GM19438 (cell line): ENCODE results near the gene TTC33.
"Not testable (repeated sequence)": the region's sequence is repeated elsewhere in the genome, so short reads cannot be mapped to it uniquely, and the experiment has no call there.

Source experiments
- ATAC-seq: cut with Tn5 transposase; IDR thresholded peaks from one replicate; pipeline ENCODE4 v1.9.1; 2021; ENCODE audit warnings: low read depth; ENCODE audit not compliant: unreplicated experiment

TTC33 gene

GRCh38 chr5:40722497-40722911, 33.3 kb downstream of the TTC33 start:
- not testable (repeated sequence) for ATAC-seq

GRCh38 chr5:40720069-40720468, 35.7 kb downstream of the TTC33 start:
- ATAC-seq: no peak

DNA sequence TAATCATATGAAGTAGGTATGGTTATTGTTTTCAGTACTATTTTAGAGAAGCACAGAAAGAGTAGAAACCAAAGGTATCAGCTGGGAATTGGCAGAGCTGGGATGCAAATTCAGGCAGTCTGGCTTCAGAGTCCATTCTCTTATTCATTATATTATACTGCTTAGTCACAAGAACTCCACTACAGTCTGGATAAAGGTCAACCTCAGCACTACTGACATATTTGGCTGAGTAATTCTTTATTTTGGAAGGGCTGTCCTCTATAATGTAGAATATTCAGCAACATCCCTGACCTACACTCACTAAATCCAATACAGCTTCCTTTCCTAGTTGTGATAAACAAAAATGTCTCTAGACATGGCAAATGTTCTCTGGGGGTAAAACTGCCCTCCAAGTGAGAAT, 38.5 kb downstream of the TTC33 start:
- no peak for ATAC-seq

GRCh38 chr5:40716590-40716989, 39.2 kb downstream of the TTC33 start:
- no peak for ATAC-seq

DNA sequence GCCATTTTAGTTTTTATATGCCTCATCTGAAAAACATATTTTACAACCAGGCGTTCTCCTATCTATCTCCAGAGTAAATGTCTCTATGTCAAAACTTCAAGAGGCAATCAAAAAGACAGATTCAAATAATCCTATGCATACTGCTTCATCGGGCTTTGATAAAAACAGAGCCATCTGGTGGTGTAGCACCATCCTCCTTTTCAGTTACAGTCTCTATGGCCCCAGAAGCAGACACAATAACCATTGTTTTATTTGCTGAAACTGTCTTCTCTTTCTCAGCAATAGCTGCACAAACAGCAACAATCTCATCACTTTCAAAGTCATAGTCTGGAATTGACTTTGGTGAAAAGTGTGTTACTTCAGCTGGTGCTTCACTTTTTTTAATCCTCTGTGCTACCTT, 39.8 kb downstream of the TTC33 start:
- ATAC-seq: no peak

- no peak for ATAC-seq
Observed at GRCh38 chr5:40714001-40714400, 41.8 kb downstream of the TTC33 start.

DNA sequence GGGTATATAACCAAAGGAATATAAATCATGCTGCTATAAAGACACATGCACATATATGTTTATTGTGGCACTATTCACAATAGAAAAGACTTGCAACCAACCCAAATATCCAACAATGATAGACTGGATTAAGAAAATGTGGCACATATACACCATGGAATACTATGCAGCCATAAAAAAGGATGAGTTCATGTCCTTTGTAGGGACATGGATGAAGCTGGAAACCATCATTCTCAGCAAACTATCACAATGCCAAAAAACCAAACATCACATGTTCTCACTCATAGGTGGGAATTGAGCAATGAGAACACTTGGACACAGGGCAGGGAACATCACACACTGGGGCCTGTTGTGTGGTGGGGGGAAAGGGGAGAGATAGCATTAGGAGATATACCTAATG, 45.2 kb downstream of the TTC33 start:
- ATAC-seq: not testable (repeated sequence)

GRCh38 chr5:40705484-40705883, 50.3 kb downstream of the TTC33 start:
- ATAC-seq: not testable (repeated sequence)

GRCh38 chr5:40702027-40702426, 53.7 kb downstream of the TTC33 start:
- ATAC-seq: not testable (repeated sequence)

- no peak for ATAC-seq
Observed at GRCh38 chr5:40700116-40700782, 55.5 kb downstream of the TTC33 start.

DNA sequence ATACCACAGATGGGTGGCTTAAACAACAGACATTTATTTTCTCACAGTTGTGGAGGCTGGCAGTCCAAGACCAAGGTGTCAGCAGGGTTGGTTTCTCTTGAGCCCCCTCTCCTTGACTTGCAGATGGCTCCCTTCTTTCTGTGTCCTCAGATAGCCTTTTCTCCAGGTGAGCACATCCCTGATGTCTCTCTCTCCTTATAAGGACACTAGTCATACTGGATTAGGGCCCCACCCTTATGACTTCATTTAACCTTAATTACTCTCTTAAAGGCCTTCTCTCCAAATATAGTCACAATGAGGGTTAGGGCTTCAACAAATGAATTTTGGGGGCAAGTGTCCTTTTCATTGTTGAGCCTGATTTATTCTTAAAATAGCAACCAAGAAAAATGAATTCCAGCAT, 61.3 kb downstream of the TTC33 start:
- no peak for ATAC-seq

DNA sequence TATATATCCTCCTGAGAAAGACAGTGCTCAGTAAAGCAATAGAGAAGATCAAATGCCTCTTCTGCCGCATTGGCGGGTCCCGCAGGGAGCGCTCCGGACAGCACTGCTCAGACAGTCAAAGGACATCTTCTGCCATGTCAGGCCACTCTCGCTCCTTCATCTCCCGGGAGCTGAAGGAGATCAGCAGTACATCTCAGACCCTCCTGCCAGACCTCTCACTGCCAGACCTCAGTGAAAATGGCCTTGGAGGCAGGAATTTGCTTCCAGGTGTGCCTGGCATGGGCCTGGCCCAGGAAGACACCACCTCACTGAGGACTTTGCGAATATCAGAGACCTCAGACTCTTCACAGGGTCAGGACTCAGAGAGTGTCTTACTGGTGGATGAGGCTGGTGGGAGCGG, 63.9 kb downstream of the TTC33 start:
- ATAC-seq: no peak

DNA sequence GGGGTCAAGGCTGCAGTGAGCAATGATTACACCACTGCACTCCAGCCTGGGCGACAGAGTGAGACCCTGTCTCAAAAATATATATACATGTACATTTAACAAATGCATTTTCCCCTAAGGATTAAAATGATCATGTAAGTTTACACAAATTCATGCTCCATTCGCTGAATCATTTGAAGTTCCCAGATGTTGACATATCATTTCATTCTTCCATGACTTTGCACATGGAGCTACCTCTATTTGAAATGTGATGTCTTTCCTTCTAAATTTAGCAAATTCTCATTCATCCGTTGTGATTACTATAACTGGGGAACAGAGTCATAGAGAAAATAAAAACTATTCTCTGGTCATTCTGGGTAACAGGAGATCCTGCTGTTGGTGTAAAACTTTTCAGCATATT, 65.5 kb downstream of the TTC33 start:
- no peak for ATAC-seq

DNA sequence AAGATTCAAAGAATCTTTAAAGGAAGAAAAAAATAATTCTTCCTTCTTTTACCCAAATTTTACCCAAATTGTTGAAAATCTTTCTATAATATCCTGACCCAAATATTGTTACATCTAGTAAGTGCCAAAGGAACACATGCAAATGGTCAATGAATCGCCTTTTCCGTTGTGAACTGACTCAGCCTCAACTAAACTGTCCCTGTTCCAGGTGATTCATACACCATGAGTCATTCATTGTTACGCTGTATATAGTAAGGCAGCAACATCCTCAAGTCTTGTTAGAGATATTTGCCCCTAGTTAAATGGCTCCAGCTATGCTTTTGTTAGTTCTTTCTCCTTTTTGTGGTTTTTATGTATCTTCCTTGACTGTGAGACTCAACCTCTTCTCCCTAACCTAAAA, 66.3 kb downstream of the TTC33 start:
- ATAC-seq: no peak

GRCh38 chr5:40688996-40689395, 66.8 kb downstream of the TTC33 start:
- no peak for ATAC-seq

GRCh38 chr5:40688127-40688761, 67.5 kb downstream of the TTC33 start:
- peak; percentile 93 for ATAC-seq

DNA sequence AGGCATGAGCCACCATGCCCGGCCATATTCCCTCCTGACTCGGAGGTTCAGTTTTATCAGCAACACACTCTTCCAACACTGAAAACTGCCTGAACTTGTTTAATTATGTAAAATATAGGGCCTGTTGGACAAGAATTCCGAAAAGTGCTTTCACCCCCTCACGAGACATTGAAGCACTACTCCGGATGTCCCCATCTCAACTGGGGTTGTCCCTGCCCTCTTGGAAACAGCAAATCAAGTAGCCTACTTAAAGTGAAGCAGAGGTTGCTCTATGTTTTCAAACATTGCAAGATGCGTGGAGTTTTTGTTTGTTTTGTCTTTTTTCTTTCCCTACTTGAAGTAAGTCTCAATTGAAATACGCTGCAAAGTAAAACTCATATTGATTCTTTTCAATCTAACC, 68.4 kb downstream of the TTC33 start:
- no peak for ATAC-seq

DNA sequence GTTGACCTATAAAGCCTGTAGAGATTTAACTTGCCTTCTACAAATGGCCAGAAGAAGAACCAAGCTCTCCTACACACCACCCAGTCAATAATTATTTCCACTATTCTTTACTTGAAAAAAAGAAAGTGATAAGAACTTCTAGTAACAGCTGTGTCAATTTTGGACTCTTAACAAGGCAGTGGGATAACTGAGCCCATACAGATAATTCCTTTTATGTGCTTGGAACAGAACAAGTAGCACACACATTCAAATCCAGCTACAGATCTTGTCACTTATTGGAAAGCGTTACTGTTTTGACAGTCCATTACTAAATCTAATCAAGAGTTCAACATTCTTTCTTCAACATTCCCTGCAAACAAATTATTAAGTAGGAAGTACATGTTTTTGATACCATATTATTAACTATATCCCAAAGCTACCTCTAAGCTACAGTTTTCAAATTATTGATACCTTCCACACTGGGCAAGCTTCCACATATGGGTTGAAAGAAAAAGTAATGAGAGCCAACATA, 69.7 kb downstream of the TTC33 start:
- no peak for ATAC-seq

DNA sequence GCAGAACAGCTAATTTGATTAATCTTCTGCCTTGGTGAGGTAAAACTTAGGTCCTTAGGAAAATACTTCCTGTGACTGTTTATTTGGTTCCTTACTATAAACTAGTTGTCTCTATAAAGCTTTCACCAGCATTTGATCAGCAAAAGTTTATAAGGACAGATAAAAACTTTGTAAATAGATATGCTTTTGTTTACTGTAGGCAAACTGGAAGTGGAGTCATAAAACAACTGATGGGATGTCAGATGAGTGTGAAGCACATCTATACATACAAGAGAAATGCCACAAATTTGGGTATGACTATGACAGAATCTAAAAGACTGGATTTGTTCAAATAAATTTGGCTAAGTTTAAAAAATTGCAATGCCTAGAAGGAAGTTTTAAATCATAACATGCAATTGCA, 70.6 kb downstream of the TTC33 start:
- no peak for ATAC-seq

DNA sequence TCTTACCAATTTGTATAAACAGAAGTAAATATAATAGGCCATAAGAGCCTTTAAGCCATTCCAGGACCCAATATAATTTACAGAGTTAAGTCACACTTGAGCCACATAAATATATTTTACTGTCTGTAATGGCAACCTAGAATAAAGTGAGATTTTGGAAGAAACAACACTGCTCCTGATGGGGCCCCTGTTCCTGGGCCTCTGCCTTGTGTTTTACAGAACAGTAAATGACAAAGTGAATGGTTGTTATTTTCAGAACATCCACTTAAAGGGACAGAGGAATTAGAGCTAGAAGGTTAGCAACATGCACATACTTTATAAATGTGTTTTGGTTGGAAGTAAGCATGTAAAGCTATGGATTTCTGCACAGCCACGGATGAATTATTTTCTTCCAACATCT, 72.5 kb downstream of the TTC33 start:
- ATAC-seq: no peak

- no peak for ATAC-seq
Observed at GRCh38 chr5:40682154-40683017, 73.4 kb downstream of the TTC33 start.
